HUES6 (cell line): Measurements from ENCODE around the gene ERI3.

Experiments
- H3K27ac ChIP-seq: 2 replicates; pipeline ENCODE4 v1.7.0; 2013; ENCODE audit warnings: low read depth, mild to moderate bottlenecking, low read length, inconsistent platforms
- H3K27me3 ChIP-seq: 2 replicates; pipeline ENCODE4 v1.6.1; 2013; ENCODE audit warnings: low read length; ENCODE audit not compliant: control insufficient read depth, insufficient read depth
- H3K36me3 ChIP-seq: 2 replicates; pipeline ENCODE4 v1.6.1; 2013; ENCODE audit warnings: low read length; ENCODE audit not compliant: control insufficient read depth, insufficient read depth
- H3K4me1 ChIP-seq: 2 replicates; pipeline ENCODE4 v1.6.1; 2013; ENCODE audit warnings: low read length; ENCODE audit not compliant: control insufficient read depth, insufficient read depth
- H3K4me3 ChIP-seq: 2 replicates; pipeline ENCODE4 v1.5.1; 2013; ENCODE audit warnings: low read depth, low read length
- H3K9ac ChIP-seq: one replicate; pipeline ENCODE4 v1.6.1; 2013; ENCODE audit warnings: mild to moderate bottlenecking, low read length
- H3K9me3 ChIP-seq: 2 replicates; pipeline ENCODE4 v1.6.1; 2013; ENCODE audit warnings: low read depth, low read length; ENCODE audit not compliant: control insufficient read depth, insufficient read depth

The ERI3 gene

GRCh38 chr1:44315521-44315920, 39.5 kb downstream of the ERI3 start:
- H3K27me3 ChIP-seq: no peaks in the 10 kb centered on the region
- H3K9ac ChIP-seq: no peak overlapping the region
- peaks cover 27% of the 10 kb centered on the region for H3K4me1 ChIP-seq
- H3K36me3 ChIP-seq: peaks cover 67% of the 10 kb centered on the region
- no peaks in the 10 kb centered on the region for H3K9me3 ChIP-seq
- no peak overlapping the region for H3K27ac ChIP-seq
- no peak overlapping the region for H3K4me3 ChIP-seq

DNA sequence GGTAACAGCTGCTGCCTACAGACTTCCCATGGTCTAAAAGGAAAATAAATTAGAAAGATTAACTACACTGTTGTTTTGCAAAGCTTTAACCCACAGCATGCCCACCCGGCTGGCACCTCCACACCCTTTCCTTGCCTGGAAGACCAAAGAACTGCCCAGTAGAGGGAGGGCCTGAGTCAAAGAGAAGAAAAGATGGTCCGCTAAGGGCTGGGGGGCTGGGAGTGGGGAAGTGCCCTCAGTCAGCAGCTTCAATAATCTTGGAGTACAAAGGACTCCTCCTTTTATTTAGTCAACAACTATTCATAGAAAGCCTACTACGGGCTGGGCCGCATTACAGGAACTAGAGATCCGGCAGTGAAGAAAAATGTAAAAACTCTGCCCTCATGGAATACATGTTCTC, 40.6 kb downstream of the ERI3 start:
- no peaks in the 10 kb centered on the region for H3K27me3 ChIP-seq
- peaks cover 69% of the 10 kb centered on the region for H3K36me3 ChIP-seq
- H3K9me3 ChIP-seq: no peaks in the 10 kb centered on the region
- peaks cover 27% of the 10 kb centered on the region for H3K4me1 ChIP-seq
- H3K9ac ChIP-seq: no peak overlapping the region
- no peak overlapping the region for H3K4me3 ChIP-seq
- H3K27ac ChIP-seq: no peak overlapping the region

DNA sequence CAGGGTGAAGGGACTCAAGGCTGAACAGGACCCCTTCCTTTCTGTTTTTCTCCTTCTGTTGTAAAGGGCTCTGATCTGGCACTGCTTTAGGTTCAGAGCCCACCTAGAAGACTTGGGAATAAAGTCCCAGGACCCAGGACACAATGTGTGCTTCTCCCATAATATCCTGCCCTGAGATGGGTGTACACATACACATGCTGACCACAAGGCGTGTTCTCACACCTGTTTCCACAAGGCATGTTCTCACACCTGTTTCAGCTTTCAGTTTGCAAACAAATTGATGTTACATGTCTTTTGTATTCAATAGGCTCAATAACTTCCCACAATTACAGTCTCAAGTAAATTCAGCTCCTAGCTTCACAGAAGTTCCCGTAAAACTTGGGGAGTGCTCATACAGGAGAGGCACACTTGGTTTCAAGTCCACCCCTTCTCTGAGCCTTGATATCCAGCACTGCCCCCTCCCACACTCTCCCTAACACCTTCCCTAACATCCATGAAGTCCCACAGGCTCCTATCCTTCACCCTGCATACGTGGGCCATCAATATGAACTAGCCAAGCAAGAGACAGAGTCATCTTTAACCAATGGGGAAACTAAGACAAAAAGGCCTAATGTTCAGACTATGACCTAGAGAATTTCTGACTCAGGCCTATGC, 41.7 kb downstream of the ERI3 start:
- H3K27ac ChIP-seq: no peak overlapping the region
- peaks cover 19% of the 10 kb centered on the region for H3K4me1 ChIP-seq
- no peak overlapping the region for H3K4me3 ChIP-seq
- H3K9me3 ChIP-seq: no peaks in the 10 kb centered on the region
- no peak overlapping the region for H3K9ac ChIP-seq
- H3K36me3 ChIP-seq: peaks cover 70% of the 10 kb centered on the region
- H3K27me3 ChIP-seq: no peaks in the 10 kb centered on the region

- H3K27ac ChIP-seq: no peak overlapping the region
- no peak overlapping the region for H3K9ac ChIP-seq
- H3K4me1 ChIP-seq: peaks cover 13% of the 10 kb centered on the region
- H3K9me3 ChIP-seq: no peaks in the 10 kb centered on the region
- peaks cover 73% of the 10 kb centered on the region for H3K36me3 ChIP-seq
- H3K27me3 ChIP-seq: no peaks in the 10 kb centered on the region
- no peak overlapping the region for H3K4me3 ChIP-seq
Measured at GRCh38 chr1:44312399-44313196, 42.5 kb downstream of the ERI3 start.

DNA sequence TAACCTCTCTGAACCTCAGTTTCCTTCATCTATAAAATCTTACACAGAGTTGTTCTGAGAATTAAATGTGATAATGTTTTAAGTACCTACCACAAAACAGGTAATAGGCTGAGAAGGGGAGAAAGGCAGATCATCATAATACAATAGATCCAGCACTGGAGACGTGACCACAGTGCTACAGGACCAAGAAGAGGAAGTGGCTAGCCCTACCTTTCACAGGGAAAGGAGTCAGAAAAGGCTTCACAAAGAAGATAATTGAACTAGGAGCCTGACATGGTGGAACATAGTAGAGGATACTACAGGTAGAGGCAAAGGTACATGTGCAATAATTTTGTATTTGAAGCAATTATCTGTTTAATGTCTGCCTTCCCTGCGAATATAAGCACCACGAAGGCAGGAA, 45.1 kb downstream of the ERI3 start:
- H3K9ac ChIP-seq: no peak overlapping the region
- H3K27ac ChIP-seq: no peak overlapping the region
- H3K9me3 ChIP-seq: no peaks in the 10 kb centered on the region
- H3K27me3 ChIP-seq: no peaks in the 10 kb centered on the region
- peaks cover 6% of the 10 kb centered on the region for H3K4me1 ChIP-seq
- peaks cover 72% of the 10 kb centered on the region for H3K36me3 ChIP-seq
- H3K4me3 ChIP-seq: no peak overlapping the region

DNA sequence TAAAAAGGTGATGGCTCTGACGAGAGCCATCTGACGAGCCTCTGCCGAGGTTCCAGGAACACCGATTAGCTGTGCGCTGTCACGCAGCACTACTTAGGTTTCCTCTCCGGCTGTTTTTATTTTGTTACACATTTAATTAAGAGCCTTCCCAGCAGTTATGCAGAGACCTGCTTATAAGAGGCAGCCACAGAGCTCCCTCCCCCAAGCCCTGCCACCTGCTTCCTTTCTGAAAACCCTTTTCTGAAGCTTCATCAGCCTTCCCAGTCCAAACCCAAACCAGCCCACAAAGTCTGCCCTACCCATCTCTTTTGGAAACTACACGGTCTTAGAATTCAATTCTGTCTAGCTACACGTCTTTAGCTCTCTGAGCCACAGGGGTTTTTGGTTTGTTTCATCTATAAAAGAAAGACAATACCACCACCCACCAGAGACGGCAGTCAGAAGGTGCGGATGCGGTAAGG, 49.1 kb downstream of the ERI3 start:
- no peak overlapping the region for H3K27ac ChIP-seq
- no peak overlapping the region for H3K4me3 ChIP-seq
- H3K4me1 ChIP-seq: no peaks in the 10 kb centered on the region
- no peaks in the 10 kb centered on the region for H3K27me3 ChIP-seq
- no peak overlapping the region for H3K9ac ChIP-seq
- H3K36me3 ChIP-seq: peaks cover 81% of the 10 kb centered on the region
- H3K9me3 ChIP-seq: no peaks in the 10 kb centered on the region

DNA sequence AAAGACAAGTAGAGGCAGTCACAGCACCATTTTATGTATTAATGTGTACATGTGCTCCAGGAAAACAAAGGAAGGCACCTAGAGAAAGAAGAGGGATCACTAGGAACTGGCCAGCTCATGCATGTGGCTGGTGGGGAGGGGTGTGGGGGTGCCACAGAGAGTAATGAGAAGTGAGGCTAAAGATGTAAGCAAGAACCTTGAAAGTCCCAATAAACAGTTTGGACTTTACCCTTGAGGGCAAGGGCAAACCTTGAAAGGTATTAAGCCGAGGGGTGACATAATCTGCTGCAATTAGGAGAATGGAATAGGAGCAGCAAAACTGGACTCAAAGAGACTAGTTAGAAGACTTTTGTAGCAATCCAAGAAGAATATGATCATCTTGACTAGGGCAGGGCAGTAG, 51.5 kb downstream of the ERI3 start:
- Histone ChIP-seq H3K27me3 (no peaks in the 10 kb centered on the region), H3K27ac (no peak overlapping the region), H3K9ac (no peak overlapping the region), H3K4me1 (no peaks in the 10 kb centered on the region), H3K4me3 (no peak overlapping the region), H3K36me3 (peaks cover 64% of the 10 kb centered on the region), H3K9me3 (no peaks in the 10 kb centered on the region)

GRCh38 chr1:44302541-44302940, 52.5 kb downstream of the ERI3 start:
- Histone ChIP-seq H3K4me3 (no peak overlapping the region), H3K4me1 (no peaks in the 10 kb centered on the region), H3K9ac (no peak overlapping the region), H3K27ac (no peak overlapping the region), H3K9me3 (no peaks in the 10 kb centered on the region), H3K27me3 (no peaks in the 10 kb centered on the region), H3K36me3 (peaks cover 61% of the 10 kb centered on the region)

DNA sequence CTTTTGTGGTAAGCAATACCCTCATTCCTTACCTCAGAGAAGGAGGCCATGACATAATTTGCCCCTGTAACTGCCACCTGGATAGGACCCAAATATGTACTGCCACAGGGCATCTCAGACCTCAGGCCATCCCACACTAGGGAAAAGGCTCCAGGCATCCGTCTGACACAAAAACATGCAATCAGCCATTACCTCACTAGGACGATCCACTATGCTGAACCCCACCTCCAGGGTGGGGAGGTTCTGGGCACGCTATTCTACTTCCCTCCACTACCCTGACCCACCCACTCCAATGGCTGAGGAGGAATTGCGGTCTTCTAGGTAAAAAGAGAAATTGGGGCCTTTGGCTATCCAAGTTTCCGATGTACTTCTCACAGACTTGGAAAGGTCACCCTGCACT, 53.6 kb downstream of the ERI3 start:
- Histone ChIP-seq H3K4me1 (no peaks in the 10 kb centered on the region), H3K36me3 (peaks cover 60% of the 10 kb centered on the region), H3K4me3 (no peak overlapping the region), H3K9ac (no peak overlapping the region), H3K9me3 (no peaks in the 10 kb centered on the region), H3K27me3 (no peaks in the 10 kb centered on the region), H3K27ac (no peak overlapping the region)

- Histone ChIP-seq H3K9me3 (no peaks in the 10 kb centered on the region), H3K27me3 (no peaks in the 10 kb centered on the region), H3K4me1 (no peaks in the 10 kb centered on the region), H3K36me3 (peaks cover 56% of the 10 kb centered on the region), H3K4me3 (no peak overlapping the region), H3K9ac (no peak overlapping the region), H3K27ac (no peak overlapping the region)
Measured at GRCh38 chr1:44300852-44301251, 54.2 kb downstream of the ERI3 start.

DNA sequence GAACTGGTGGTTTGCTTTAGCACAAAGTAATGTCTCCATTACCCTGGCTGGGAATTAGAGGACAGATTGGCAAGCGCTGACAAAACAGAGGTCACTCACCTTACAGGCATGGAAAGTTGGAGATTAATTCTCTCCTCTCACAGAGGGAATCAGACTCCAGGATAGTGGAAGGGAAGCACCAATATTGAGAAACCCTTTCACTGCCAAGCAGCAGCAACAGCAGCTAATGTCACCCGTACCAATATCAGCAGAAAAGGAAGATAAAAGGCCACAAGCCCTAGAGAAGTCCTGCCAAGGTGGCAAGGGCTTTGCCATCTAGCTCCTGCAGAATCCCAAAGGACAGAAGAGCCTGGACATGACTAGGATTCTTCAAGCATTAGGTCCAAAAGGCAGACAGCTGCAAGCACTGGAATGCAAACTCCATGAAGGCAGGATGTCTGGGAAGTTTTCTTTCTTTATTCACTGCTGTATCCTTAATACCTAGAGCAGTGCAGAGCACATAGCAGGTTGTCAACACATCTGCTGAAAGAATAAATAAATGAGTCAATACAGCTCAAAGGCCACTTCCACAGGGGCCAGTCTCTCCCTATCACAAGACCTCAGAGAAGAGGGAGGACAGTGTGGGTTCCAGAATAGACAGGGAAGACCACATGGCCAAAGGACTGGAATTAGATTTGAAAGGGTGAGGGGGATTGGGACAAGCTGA, 57.2 kb downstream of the ERI3 start:
- Histone ChIP-seq H3K27ac (no peak overlapping the region), H3K4me1 (no peaks in the 10 kb centered on the region), H3K27me3 (no peaks in the 10 kb centered on the region), H3K9ac (no peak overlapping the region), H3K9me3 (no peaks in the 10 kb centered on the region), H3K4me3 (no peak overlapping the region), H3K36me3 (peaks cover 39% of the 10 kb centered on the region)
